K562 (cell line): ENCODE measurements around the gene LRRC51. TPM values are rescaled to one million over a fixed set of nuclear protein-coding genes. Genes with fewer than 3 reads are reported as not detected.
A peak's percentile ranks its signal among the peaks of the same experiment; 100 is the strongest.

Source experiments
- ARID3B ChIP-seq: fragments of 250-450 bp; sonication (Bioruptor Pico); IDR thresholded peaks from 2 replicates; pipeline ENCODE4 v1.4.0; 2020; ENCODE audit warnings: borderline replicate concordance
- CBFA2T3 ChIP-seq: fragments of 450-650 bp; IDR thresholded peaks from 2 replicates; pipeline ENCODE4 v1.6.1; 2017
- CBX2 ChIP-seq: fragments of 200-600 bp; sonication (generic); IDR thresholded peaks from one replicate; pipeline ENCODE4 v1.6.1; 2012; ENCODE audit warnings: mild to moderate bottlenecking, low read length, inconsistent platforms; ENCODE audit not compliant: insufficient read depth, poor library complexity, severe bottlenecking
- COPS2 ChIP-seq: fragments of 450-650 bp; conservative IDR thresholded peaks from 2 replicates; pipeline ENCODE4 v1.6.1; 2016; ENCODE audit warnings: mild to moderate bottlenecking, moderate library complexity
- E2F4 ChIP-seq: sonication (generic); formaldehyde crosslinking; IDR thresholded peaks from 2 replicates; pipeline ENCODE4 v1.8.0; 2022; ENCODE audit warnings: mild to moderate bottlenecking, low read depth, missing genetic modification reagents
- EGR1 ChIP-seq: fragments of 450-650 bp; conservative IDR thresholded peaks from 2 replicates; pipeline ENCODE4 v1.6.1; 2017; ENCODE audit warnings: mild to moderate bottlenecking
- ELF4 ChIP-seq: fragments of 450-650 bp; formaldehyde crosslinking; IDR thresholded peaks from 2 replicates; pipeline ENCODE4 v1.4.0; 2022; ENCODE audit warnings: missing genetic modification characterization
- GTF2E2 ChIP-seq: fragments of 200-800 bp; sonication (Bioruptor generic); IDR thresholded peaks from 2 replicates; pipeline ENCODE4 v1.6.1; 2016; ENCODE audit warnings: missing genetic modification characterization, missing compliant biosample characterization
- HES1 ChIP-seq: fragments of 450-650 bp; IDR thresholded peaks from 2 replicates; pipeline ENCODE4 v1.6.1; 2016; ENCODE audit warnings: low read depth, mild to moderate bottlenecking, moderate library complexity
- HNRNPK ChIP-seq: fragments of 200-400 bp; formaldehyde crosslinking; IDR thresholded peaks from one replicate; pipeline ENCODE4 v1.6.1; 2018; ENCODE audit warnings: mild to moderate bottlenecking, low read depth, low read length; ENCODE audit not compliant: poor library complexity, severe bottlenecking
- KDM1A ChIP-seq, 2 experiments: fragments of 450-650 bp; IDR thresholded peaks; 2 replicates each; pipeline ENCODE4 v1.6.1; 2016; ENCODE audit warnings: mild to moderate bottlenecking in 2 of 2
- KLF6 ChIP-seq: fragments of 250-450 bp; sonication (Bioruptor Pico); IDR thresholded peaks from 2 replicates; pipeline ENCODE4 v1.4.0; 2020; ENCODE audit warnings: mild to moderate bottlenecking, moderate library complexity, borderline replicate concordance
- NFIC ChIP-seq: fragments of 450-650 bp; IDR thresholded peaks from 2 replicates; pipeline ENCODE4 v1.6.1; 2017; ENCODE audit warnings: mild to moderate bottlenecking, inconsistent platforms
- NRF1 ChIP-seq, 2 experiments: fragments of 450-650 bp; IDR thresholded peaks in 1 of 2; conservative IDR thresholded peaks in 1 of 2; 2 replicates each; pipeline ENCODE4 v1.6.1; 2014; ENCODE audit warnings: mild to moderate bottlenecking in 2 of 2
- PATZ1 ChIP-seq: fragments of 250-450 bp; sonication (Bioruptor Pico); IDR thresholded peaks from 2 replicates; pipeline ENCODE4 v1.5.0; 2020; ENCODE audit warnings: mild to moderate bottlenecking, borderline replicate concordance
- PKNOX1 ChIP-seq: fragments of 450-650 bp; IDR thresholded peaks from 2 replicates; pipeline ENCODE4 v1.6.1; 2016
- SETDB1 ChIP-seq: IDR thresholded peaks from one replicate; pipeline ENCODE4 v1.6.1; 2012; ENCODE audit warnings: low read length, control low read depth, inconsistent platforms
- SMARCA5 ChIP-seq: fragments of 450-650 bp; IDR thresholded peaks from 2 replicates; pipeline ENCODE4 v1.6.1; 2016
- SOX6 ChIP-seq: fragments of 450-650 bp; IDR thresholded peaks from 2 replicates; pipeline ENCODE4 v1.6.1; 2014; ENCODE audit warnings: mild to moderate bottlenecking
- ZNF12 ChIP-seq: sonication (generic); formaldehyde crosslinking; IDR thresholded peaks from 2 replicates; pipeline ENCODE4 v1.4.0; 2020; ENCODE audit warnings: mild to moderate bottlenecking, missing genetic modification reagents
- ZNF143 ChIP-seq: sonication (generic); formaldehyde crosslinking; IDR thresholded peaks from 2 replicates; pipeline ENCODE4 v1.9.0; 2022; ENCODE audit warnings: mild to moderate bottlenecking, missing genetic modification reagents
- ZNF311 ChIP-seq: fragments of 250-450 bp; sonication (Bioruptor Pico); IDR thresholded peaks from 2 replicates; pipeline ENCODE4 v1.4.0; 2020; ENCODE audit warnings: mild to moderate bottlenecking, moderate library complexity
- ZNF324 ChIP-seq: fragments of 250-450 bp; sonication (Bioruptor Pico); IDR thresholded peaks from 2 replicates; pipeline ENCODE4 v1.4.0; 2020; ENCODE audit warnings: mild to moderate bottlenecking
- ZNF431 ChIP-seq: sonication (generic); formaldehyde crosslinking; IDR thresholded peaks from 2 replicates; pipeline ENCODE4 v1.8.0; 2022; ENCODE audit warnings: mild to moderate bottlenecking, missing genetic modification reagents
- polyA plus RNA-seq, 8 experiments: library from polyadenylated mRNA; depleted of rRNA in 4 of 8; stranded (reverse) in 5 of 8; unstranded in 3 of 8; fragments of >200 nt; fragmentation: Nextera tagmentation in 2 of 8; fragmentation: Illumina TruSeq in 1 of 8; extraction: Ambion mirVana in 2 of 8; extraction: Trizol in 1 of 8; gene quantifications; 2 replicates each; pipeline versions ENCODE4 v1.2.1 to v1.2.3, GENCODE V29; 2011 to 2014; ENCODE audit warnings: inconsistent platforms in 1 of 8, missing spikeins in 1 of 8
- total RNA-seq, 7 experiments: library from RNA; depleted of rRNA in 6 of 7; stranded (reverse); fragments of >200 nt in 6 of 7; fragmentation: Illumina TruSeq in 2 of 7; extraction: Trizol in 2 of 7; gene quantifications; 2 replicates each; pipeline versions ENCODE4 v1.2.1 to v1.2.3, GENCODE V29; 2011 to 2021; ENCODE audit warnings: low replicate concordance in 1 of 7

Gene LRRC51
- total and polyA plus RNA-seq, 9 of the 15 experiments (the other 6 are each of a cell fraction or from before 2014, with no cell fraction given): 4.7 to 10.6 (median 5.6) TPM

- TF ChIP-seq SETDB1 (no peak), SOX6 (0 out of 2 replicates have a peak, but pooled peaks have one; percentile 15), EGR1 (no peak), ARID3B (CRISPR knock-in tag) (no peak), COPS2 (no peak), ZNF324 (no peak), NRF1 (conservative IDR thresholded peaks at IDR 0.05 in 1 of 2, IDR thresholded peaks at IDR 0.05 in 1 of 2) (no peak), E2F4 (no peak), NFIC (0 out of 2 replicates have a peak, but pooled peaks have one; percentile 7), HNRNPK (no peak), ZNF311 (CRISPR knock-in tag) (no peak), KLF6 (CRISPR knock-in tag) (no peak), GTF2E2 (tag) (peak; percentile 43; the same call in 1 of the 2 replicates), CBX2 (no peak), SMARCA5 (peak; percentile 94), CBFA2T3 (no peak), ZNF12 (CRISPR knock-in tag) (no peak), HES1 (no peak), ZNF431 (no peak), ELF4 (CRISPR knock-in tag) (no peak), PKNOX1 (no peak), PATZ1 (no peak), ZNF143 (CRISPR knock-in tag) (no peak), KDM1A (IDR thresholded peaks at IDR 0.05) (peak; percentile 93 to 94)
These were observed 30.9 kb downstream of the LRRC51 start (continued) for GRCh38 chr11:72111300-72112142.
